Activated CD8-positive, alpha-beta memory T cell treated with anti-CD3 and anti-CD28 coated beads for 36 hours (primary cell): ENCODE data around the gene NADK2. TPM values are rescaled to one million over a fixed set of nuclear protein-coding genes. Genes with fewer than 3 reads are reported as not detected.

Experiments
- CTCF ChIA-PET: fragments of 350-600 bp; sonication (Branson Sonifier 250); formaldehyde crosslinking; loops from one replicate; lab custom pipeline; 2021; ENCODE audit warnings: antibody characterized with exemption; lab: Charles Lee
- POLR2A ChIA-PET: fragments of 350-600 bp; sonication (Branson Sonifier 250); formaldehyde crosslinking; loops from one replicate; lab custom pipeline; 2021; ENCODE audit warnings: antibody characterized with exemption; lab: Charles Lee
- total RNA-seq, 2 experiments: library from RNA; stranded (reverse); gene quantifications; one replicate each; pipeline ENCODE4 v1.2.3, GENCODE V29; 2021

NADK2 gene
- total RNA-seq, 2 experiments from 2014 or later: 22.5 to 27.0 TPM

DNA sequence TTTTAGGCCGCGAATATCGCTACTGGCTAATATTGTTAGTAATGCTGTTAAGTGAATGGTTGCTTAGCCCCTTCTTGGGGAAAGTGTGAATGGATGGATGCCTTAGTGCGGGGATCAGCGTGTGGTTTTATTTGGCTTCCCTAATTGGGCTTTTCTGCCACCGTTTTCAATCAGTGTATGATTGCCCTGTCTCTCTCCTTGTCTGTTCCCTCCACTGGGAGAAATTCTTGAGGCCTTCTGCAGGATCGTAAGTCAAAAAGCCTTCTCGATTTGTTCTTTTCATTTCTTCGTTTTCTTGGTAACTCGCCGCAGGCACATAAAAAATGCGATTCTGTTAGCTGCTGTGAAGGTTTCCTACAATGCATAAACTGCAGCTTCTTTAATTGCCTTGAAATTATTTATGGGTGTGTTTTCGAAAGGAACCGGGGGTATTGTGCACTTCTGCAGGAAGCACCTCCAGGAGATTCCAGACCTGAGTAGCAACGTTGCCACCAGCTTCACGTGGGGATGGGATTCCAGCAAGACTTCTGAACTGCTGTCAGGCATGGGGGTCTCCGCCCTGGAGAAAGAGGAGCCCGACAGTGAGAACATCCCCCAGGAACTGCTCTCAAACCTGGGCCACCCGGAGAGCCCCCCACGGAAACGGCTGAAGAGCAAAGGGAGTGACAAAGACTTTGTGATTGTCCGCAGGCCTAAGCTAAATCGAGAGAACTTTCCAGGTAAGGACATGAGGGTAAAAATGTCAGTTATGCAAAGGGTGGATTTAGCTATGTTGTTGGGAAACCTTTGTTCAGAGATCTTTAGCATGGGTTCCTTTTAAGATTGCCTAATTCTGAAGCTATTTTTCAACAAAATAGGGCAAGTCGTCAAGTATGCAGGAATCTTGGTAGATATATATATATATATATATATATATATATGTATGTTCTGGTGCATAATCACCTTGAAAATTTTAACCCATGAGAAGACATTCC lies 89.1 kb downstream of the NADK2 start:
- CTCF ChIA-PET: interaction anchor here (0.8 to 2.0 kb wide), 3 partner anchors 88 to 227 kb away, joined by 3 to 12 read pairs (median 5); partner anchors contain the start of gene NADK2
- POLR2A ChIA-PET: interaction anchor here (1.0 to 2.4 kb wide), 2 partner anchors 89 to 1223 kb away, joined by 3 to 25 read pairs; partner anchors contain the start of genes DNAJC21 and NADK2

DNA sequence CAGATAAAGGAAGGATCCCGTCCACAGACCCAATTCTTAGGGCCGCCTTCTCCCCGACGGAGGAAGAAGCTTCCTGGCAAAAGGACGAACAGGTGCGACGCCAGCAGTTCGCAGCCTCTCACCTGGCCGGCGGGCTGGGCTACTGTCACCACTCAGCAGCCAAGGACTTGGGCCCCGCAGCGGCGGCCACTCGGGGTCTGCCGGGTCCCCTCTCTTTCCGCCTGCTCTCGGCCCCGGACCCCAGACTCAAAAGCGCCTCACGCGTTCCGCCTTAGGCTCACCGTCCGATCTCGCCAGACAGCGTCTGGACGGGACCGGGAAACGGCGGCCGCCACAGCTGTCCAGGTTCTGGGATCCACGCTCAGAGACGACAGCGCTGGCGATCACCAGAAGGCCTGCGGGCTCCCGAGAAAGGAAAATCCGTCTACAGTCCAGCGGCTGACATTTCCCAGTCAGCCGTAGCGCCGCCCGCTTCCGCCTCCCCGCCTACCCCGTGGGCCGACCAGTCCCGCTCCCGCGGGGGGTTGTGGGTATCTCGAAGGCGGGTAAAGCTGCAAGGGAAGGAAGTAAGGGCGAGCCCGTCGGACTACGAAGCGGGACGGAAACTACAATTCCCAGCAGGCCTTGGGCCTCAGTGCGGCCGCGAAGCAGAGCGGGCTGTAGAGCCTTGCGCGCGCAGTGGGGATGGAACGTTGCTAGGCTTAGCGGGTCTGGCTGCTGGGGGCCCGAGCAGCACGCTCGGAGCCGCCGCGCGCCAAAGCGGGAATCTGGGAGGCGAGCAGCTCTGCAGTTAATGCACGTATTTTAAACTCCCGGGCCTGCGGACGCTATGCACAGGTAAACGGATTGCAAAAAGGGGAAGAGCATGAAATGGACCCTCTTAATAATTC lies 90.0 kb downstream of the NADK2 start, which contains the start of the genes LMBRD2 and SKP2:
TSS of gene LMBRD2 (minus strand) at position 454 of the 890 bp plus-strand sequence. CDS start 8,538 bp downstream, outside the sequence.
TSS of gene SKP2 (plus strand) at position 678 of the 890 bp plus-strand sequence. CDS start at position 830, 152 bp downstream.
- ChIA-PET POLR2A (interaction anchor here (1.0 to 2.4 kb wide), 3 partner anchors 10 to 1222 kb away, joined by 3 to 25 read pairs (median 3); partner anchors contain the start of genes DNAJC21 and NADK2), CTCF (interaction anchor here (0.8 to 2.0 kb wide), 2 partner anchors 90 to 226 kb away, joined by 3 to 12 read pairs; partner anchors contain the start of gene NADK2)

DNA sequence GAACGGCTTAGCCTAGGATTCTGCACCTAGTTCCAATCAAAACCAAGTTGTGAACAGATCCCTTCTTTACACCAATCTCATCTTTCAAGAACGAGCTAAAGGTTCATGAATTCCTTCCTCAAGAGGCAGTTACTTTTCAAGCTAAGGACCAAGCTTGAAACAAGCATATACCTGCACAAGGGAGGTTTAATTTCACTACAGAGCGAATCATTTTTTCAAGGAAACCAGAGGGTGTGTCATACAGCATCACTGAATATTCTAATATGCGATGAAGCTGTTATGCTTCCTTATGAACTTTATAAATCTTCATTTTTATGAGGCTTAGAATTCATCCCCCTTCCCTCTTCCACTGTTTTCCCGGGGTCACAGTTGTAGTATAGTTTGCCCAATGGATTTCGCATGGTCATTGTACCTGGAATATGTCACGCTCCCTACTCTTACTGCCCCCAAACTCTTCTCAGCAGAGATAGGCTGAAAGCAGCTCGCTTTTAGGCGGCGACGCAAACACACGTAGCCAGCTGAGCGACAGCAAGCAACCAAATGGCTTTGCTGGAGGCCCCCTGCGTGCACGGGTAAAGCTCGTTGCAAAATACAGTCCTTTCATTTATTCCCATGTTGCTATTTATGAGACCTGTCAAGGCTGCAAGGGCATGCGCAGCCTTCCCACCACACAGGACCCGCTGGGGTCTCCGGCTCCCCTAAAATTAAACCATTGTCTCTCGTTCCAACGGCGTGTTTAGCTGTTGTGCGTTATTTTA lies 90.9 kb downstream of the NADK2 start:
- ChIA-PET POLR2A (interaction anchor here (1.2 to 2.4 kb wide), 2 partner anchors 9 to 91 kb away, joined by 3 to 25 read pairs; partner anchors contain the start of gene NADK2), CTCF (interaction anchor here (2.0 kb wide), 1 partner anchor 91 kb away, joined by 12 read pairs; the partner anchor contains the start of gene NADK2)

DNA sequence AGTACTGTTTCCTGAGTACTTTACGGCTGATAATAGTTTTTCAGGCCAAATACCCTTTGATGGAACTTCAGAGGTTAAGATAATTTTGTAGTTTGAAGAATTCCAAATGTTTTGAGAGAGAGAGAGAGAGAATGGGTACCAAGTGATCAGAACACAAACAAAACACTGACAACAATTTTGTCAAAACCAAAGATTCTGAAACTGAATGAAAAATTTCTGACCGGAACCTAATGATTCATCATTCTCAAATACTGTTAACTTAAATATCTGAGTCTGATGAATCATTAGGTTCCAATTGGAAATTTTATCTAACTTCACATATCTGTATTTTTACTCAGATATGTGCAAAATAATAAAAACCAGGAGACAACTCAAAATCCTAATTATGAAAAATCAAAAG lies 94.0 kb downstream of the NADK2 start:
- POLR2A ChIA-PET: no interaction called here
- CTCF ChIA-PET: no interaction called here

DNA sequence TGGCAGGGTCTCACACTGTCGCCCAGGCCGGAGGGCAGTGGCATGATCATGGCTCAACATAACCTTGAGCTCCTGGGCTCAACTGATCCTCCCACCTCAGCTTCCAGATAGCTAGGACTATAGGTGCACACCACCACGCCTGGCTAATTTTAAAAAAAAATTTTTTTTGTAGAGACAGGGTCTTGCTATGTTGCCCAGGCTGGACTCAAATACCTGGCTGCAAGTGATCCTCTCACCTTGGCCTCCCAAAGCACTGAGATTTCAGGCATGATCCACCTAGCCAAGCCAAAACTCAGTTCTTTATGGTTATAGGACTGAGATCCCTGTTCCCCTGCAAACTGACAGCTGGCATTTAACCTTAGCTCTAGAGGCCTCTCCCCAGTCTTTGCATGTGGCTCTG lies 95.3 kb downstream of the NADK2 start:
- ChIA-PET POLR2A (no interaction called here), CTCF (no interaction called here)

DNA sequence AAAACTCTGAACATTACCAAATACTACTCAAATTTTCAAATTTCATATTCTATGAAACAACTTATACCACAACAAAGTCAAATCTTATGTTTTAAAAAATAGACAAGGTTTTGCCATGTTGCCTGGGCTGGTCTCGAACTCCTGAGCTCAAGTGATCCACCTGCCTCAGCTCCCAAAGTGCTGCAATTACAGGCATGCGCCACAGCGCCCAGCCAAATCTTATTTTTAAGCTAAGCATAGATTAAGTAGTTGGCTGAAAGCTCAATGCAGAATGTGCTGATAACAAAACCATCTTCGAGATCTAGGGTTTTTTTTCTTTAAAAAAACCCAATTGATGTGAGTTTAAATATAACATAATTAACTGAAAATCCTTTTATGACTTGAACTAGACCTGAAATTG lies 96.4 kb downstream of the NADK2 start:
- CTCF ChIA-PET: no interaction called here
- POLR2A ChIA-PET: no interaction called here

Other genes starting within 250 kb of the NADK2 start
- not detected for gene UGT3A2, start 175.0 kb downstream of the NADK2 start, total RNA-seq
- 10 to 100 TPM; 11.9 to 12.0 TPM for gene LMBRD2, start 90.0 kb downstream of the NADK2 start, total RNA-seq
- 10 to 100 TPM; 61.2 to 64.9 TPM for gene SKP2, start 89.8 kb downstream of the NADK2 start, total RNA-seq
- under 1 TPM in 1 of 2 experiments, not detected in 1; 0.15 TPM for gene RANBP3L, start 60.0 kb upstream of the NADK2 start, total RNA-seq